ENCODE results near the gene ITGA1.
"Not testable (repeated sequence)": the region's sequence is repeated elsewhere in the genome, so short reads cannot be mapped to it uniquely, and the experiment has no call there.

ITGA1 gene

DNA sequence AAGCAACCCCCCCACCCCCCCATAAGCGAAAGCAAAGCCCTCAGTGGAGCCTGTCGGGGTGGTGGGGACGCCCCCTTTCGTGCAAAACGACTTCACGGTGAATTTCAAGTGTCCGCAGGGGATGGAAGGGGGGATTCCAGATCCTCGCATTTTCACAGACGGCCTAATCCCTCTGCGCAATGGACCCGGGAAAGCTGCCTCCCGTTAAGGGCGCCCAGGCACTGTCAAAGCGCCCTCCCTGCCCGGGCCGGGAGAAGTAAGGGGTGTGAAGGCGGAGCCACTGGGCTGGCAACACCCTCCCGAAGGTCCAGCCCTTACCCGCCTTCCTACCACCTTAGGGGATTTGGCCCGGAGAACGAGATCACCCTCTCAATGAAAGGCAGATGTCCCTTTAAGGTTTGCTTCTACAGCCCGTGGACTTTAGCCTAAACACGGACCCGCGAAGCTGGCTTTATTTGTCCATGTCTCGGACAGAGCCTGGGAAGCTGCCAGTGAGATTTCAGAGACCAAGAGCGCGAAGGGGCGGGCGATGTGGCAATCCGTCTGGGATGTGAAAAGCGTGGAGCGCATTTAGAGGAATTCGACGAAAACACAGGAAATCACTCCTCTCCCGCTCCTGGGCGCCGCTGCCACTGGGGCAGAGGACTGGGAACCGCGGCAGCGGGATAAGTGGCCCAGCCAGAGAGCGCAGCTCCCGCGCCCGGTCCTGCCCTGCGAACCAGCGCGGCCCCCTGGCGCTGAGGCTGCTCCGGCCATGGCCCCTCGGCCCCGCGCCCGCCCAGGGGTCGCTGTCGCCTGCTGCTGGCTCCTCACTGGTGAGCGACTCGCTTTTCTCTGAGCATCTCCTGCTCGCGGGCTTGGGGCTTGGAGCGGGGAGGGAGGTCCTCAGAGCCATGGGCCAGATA is at the start of gene ITGA1, which contains the start of gene PELO:
ITGA1 (plus strand) TSS at position 317 of the 905 bp plus-strand sequence; CDS start at position 755, 438 bp downstream.
PELO (plus strand) TSS at position 317 of the 905 bp plus-strand sequence. CDS start 12,479 bp downstream, outside the sequence.
- peak; percentile 27 for DNase-seq (ENCODE audit: low spot score)

DNA sequence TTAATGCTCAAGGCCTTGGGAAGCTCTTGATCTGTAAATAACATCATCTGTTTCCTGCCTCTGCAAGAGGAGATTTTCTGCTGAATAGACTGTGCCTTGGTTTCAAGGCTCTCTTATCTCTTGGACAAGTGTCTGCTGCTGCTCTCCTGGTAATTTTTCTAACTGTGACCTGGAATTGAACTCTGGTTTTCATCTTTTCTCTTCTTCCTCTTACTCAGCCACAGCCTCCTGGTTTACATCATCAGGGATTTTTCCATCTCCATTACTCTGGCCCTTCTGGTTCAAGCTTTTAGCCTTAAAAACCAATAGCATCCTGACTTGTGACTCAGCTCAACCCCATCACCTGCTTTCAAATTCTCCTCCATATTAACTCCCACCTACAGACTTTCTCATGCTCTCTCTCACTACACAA is 49.6 kb upstream of the ITGA1 start:
- no peak for DNase-seq (ENCODE audit: low spot score)

DNA sequence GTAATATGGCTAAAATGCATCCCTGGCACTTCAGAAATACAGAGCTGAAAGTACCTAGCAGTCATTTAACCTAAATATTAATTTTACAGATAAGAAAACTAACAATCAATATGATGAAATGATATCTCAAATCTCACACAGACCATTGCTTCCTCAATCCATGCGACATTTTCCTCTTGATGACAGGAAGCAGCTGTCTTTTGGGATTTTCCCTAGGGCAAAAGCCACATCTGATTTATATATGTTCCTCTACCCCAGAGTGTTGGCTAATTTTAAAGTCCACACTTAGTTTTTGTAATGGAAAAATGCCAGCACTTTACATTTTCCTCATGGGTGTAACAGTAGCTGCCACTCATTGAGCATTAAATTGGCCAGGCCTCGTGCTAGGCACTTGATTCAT is 47.7 kb upstream of the ITGA1 start:
- DNase-seq (ENCODE audit: low spot score): no peak

DNA sequence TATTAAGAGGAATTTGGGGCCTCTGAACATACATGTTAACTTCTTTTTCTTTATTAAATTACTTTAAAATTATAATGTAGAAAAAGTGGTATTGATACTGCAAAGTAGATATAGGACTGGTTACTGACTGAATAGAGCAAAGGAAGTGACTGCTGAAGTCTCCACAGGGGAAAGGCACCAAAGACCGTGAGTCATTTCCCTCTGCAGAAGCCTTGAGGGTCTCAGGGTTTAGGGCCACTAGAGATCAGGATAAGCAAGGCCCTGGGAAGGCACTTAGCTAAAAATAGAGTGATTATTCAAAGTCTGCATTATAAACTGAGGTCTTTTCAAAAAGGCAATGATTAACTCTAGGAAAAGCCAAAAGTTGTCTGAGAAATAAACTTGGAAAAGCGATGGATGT is 44.7 kb upstream of the ITGA1 start:
- no peak for DNase-seq (ENCODE audit: low spot score)

DNA sequence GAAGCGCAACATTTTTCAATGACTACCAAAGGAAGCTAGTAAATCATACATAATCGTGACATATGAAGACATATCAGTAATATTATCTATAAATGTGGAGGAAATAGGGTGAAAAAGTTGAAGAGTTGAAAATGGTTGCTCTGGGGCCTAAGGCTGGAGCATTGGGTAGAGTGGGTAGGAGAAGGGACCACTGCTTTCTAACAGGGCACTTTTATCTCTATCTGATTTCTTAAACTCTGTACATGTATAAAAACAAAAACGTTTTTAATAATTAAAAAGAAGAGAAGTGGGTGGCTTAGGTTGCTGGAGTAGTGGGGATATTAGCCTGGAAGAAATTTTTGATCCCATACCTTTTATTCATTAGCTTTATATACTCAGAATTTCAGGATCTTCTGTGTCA is 44.2 kb upstream of the ITGA1 start:
- no peak for DNase-seq (ENCODE audit: low spot score)

DNA sequence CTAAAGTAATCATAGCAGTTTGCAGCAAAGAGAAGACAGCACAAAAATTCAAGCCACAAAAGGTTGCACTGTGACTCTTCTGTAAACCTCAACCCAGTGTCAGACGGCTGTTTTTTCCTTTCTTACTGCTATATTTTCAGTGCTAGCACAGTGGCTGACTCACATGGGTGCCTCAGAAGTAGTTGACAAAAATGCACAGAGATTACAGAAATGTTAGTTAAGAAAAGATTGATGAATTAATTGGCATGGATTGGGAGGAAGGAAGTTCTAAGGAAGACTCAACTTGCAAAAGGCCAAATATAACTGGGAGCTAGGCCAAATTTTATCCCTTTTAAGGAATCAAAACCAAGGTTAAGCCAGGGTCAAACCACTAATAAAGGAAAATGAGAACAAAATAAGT is 43.7 kb upstream of the ITGA1 start:
- peak; percentile 3 for DNase-seq (ENCODE audit: low spot score)

DNA sequence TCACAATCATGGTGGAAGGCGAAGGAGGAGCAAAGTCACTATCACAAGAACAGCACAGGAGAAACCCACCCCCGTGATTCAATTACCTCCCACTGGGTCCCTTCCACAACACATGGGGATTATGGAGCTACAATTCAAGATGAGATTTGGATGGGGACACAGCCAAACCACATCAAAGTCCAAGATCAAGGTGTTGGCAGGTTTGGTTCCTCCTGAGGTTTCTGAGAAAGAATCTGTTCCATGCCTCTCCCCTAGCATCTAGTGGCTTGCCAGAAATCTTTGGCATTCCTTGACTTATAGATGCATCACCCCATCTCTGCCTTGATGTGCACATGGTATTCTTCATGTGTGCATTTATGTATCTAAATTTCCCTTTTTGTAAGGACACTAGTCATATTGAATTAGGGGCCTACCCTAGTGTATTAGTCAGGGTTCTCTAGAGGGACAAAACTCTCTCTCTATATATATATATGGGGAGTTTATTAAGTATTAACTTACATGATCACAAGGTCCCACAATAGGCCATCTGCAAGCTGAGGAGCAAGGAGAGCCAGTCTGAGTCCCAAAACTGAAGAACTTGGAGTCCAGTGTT is 42.8 kb upstream of the ITGA1 start:
- not testable (repeated sequence) for DNase-seq (ENCODE audit: low spot score)

DNA sequence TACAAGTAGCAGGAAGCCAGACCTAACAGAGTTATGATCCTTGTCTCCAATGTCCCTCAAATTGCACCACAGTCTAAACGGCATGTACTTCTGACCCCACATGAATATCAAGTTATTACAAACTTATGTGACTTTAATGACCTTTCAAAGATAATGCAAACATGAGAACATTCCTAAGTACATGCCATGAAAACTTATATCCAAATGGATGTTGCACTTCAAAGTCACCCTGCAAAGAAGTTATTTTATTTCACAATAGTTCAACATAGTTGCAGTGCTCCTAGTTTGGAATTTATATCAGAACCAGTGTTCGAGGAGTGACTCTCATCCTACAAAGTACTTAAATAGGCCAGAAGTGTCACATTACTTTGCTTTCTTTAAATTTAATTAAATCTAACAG is 41.2 kb upstream of the ITGA1 start:
- no peak for DNase-seq (ENCODE audit: low spot score)

DNA sequence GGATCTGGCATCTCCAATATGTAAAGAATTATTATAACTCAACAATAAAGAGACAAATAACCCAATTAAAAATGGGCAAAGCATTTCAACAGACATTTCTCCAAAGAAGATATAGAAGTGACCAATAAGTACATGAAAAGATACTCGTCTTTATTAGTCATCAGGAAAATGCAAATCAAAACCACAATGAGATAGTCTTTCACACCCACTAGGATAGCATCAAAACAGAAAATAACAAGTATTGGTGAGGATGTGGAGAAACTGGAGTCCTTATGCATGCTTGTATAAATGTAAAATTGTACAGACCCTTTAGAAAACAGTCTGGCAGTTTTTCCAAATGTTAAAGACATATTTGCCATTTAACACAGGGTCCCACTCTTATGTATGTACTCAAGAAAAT is 39.1 kb upstream of the ITGA1 start:
- DNase-seq (ENCODE audit: low spot score): no peak

DNA sequence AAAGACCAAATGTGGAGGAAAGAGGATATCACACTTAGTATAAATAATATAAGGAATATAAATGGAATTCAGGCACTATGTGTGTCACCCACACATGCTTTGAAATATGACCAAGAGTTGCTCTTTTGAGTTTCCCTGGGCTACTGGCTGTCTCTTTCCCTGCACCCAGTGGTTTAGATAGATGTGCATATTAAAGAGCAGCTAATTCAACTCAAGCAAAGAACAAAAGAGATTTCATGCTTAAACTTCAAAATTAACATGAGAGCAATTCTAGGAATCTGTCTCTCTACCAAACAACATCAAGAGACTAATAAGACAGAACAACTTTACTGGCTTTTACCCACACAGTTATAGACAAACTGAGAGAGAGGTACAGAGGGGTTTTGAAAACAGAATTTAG is 38.0 kb upstream of the ITGA1 start:
- DNase-seq (ENCODE audit: low spot score): no peak

DNA sequence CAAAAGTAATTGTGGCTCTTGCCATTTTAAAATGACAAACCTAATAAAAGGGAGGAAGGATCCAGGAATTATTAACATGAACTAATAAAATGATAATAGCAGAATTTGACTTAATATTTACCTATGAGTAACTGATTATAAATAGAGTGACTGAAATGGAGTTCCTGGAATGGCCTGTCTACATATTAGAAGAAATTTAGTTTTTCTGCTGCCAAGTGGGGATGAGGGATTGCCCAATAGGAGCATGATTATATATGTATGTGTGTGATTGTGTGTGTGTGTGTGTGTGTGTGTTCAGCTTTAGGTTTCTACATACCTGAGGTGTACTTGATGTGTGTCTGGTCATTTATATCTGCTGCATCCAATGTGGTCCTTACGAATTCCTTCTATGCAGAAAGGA is 36.6 kb upstream of the ITGA1 start:
- no peak for DNase-seq (ENCODE audit: low spot score)

DNA sequence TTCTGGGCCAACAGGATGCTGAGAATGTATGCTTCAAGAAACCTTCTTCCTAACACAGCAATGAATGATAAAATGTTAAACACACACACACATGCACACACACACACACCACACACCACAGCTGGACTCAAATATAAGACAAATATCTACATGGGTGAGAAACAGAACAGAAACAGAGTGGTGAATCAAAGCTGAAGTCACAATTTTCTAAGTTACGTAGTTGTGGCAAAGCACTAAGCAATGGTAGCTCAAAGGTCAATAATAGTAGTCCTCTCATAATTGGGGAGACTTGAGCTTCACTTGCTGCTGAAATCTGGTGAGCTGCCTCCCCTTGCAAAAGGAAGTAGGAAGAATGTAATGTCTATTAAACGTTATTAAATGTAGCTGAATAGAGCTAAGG is 33.7 kb upstream of the ITGA1 start:
- DNase-seq (ENCODE audit: low spot score): no peak

DNA sequence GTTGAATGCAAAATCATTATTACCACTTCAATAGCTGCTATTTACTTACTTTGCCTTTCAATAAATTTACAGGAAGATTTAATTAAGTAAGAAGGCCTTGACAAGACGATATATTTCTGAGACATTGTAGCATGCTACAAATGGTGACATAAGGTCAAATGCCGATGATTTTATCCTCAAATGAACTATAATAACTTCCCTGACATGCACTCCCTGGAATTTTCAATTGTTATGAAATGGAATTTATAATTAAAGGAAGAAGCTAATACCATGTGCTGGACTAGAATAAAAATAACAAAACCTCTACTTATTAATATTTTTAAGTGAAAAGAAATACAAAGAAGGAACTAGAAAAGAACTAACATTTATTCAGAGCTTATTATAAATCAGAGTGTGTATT is 30.2 kb upstream of the ITGA1 start:
- DNase-seq (ENCODE audit: low spot score): no peak

DNA sequence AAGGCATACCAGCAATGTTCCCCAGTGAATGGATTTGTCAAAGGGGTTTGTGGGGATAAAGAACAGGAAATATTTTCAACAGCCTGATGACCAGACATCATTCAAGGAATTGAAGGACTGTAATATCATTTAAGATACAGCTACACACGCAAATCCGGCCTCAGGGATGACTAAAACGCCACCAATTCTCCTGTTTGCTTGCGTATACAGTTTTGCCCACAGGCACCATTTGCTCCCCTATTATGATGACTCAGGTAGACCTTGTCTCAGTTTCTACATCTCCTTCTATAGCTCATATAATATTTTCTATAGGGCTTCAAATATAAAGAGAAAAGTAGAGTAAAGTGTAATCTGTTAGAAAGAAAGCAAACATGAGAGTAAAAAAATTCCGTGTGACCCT is 29.7 kb upstream of the ITGA1 start:
- no peak for DNase-seq (ENCODE audit: low spot score)

DNA sequence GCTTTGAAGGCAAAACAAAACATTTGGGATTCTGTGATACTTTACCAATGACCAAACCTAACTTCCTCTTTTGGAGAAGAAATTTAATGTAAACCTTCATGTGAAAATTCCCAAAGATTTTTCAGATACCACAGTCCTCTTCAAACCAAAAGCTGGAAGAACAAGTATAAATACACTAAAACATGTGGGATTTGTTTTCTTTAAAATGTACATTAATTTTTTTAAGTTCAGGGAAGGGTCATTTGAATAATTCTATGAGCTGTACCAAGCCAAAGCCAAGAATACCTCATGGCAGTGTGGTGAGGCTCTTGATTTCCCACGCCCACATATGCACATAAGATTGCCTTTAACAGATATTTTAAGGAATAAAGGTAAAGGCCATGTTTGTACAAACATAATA is 28.4 kb upstream of the ITGA1 start:
- no peak for DNase-seq (ENCODE audit: low spot score)

DNA sequence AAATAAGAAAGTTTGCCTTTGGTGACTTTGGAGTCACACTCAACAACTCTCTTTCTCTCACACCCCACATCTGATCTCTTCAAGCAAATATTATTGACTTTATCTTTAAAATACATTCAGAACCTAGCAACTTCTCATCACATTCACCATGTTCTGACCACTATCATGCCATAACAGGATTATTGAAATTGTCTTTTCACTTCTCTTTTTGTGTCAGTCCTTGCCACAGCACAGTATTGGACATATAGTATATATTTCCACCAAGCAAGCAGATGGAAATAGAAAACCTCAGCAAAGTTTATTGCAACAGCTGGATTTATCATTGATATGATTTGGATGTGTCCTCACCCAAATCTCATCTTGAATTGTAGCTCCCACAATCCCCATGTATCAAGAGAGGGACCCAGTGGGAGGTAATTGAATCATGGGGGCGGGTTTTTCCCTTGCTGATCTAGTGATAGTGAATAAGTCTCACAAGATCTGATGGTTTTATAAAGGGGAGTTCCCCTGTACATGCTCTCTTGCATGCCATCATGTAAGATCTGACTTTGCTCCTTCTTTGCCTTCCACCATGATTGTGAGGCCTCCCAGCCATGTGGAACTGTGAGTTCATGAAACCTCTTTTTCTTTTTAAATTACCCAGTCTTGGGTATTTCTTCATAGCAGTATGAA is 26.9 kb upstream of the ITGA1 start:
- no peak for DNase-seq (ENCODE audit: low spot score)

DNA sequence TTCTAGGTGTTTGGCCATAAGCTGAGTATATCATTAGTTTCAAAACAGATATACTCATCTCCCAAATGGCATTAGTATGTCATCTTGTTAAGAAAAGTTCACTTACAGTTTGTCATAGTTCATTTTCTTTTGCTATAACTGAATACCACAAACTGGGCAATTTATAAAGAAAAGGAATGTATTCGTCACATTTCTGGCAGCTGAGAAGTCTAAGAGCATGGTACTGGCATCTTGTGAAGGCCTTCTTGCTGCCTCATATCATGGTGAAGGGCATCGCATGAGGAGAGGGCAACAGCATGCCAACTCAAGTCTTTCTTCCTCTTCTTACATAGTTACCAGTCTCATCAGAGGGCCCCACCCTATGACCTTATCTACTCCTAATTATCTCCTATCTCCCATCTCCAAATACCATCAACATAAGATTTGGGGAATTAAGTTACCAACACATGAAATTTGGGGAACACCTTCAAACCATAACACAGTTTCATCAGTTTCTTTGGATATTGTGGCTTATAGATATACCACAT is 20.4 kb upstream of the ITGA1 start:
- DNase-seq (ENCODE audit: low spot score): no peak

DNA sequence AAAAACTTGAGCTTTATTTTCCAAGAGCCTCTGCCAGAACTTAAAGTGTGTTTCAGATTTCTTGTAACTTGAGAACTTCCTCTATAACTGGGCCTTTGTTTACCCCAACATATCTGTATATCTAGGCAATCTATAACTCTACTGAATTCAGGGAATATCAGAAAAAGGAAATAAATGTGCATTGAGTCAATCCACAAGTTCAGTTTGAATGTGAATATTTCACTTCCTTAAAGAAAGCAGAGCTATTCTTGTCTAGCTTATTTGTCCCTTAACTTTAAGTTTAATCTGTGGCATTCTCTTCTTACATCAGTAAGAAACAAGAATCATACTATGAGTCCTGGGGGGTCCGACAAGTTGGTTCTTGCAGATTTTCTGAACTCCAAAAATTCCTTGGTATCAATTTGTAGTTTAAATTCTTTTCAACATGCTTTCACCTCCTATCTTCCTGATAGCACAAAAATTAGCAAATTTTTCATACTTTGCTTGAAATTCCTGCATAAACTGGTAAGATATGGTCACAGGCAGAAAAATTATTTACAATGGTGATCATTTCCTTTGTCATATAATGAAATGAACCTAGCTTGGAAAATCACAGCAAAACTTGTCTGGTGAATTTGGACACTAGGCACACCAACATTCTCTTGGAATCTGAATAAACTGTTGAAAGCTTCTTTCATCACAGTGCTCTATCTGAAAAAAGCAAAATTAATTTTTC is 19.8 kb upstream of the ITGA1 start:
- DNase-seq (ENCODE audit: low spot score): no peak

DNA sequence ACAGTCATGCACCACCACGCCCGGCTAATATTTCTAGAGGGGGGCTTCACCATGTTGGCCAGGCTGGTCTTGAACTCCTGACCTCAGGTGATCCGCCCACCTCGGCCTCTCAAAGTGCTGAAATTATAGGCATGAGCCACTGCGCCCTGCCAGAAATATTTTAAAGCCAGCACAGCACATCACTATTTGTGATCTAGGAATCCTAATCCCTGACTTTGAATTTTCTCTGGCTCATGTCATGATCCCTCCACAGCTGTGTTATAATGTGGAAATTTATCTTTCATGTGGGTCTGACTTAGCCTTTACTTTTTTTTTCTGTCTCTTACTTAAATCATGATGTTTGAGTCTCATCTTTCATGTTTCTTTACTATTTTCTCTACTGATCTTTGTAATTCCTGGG is 18.7 kb upstream of the ITGA1 start:
- DNase-seq (ENCODE audit: low spot score): no peak

DNA sequence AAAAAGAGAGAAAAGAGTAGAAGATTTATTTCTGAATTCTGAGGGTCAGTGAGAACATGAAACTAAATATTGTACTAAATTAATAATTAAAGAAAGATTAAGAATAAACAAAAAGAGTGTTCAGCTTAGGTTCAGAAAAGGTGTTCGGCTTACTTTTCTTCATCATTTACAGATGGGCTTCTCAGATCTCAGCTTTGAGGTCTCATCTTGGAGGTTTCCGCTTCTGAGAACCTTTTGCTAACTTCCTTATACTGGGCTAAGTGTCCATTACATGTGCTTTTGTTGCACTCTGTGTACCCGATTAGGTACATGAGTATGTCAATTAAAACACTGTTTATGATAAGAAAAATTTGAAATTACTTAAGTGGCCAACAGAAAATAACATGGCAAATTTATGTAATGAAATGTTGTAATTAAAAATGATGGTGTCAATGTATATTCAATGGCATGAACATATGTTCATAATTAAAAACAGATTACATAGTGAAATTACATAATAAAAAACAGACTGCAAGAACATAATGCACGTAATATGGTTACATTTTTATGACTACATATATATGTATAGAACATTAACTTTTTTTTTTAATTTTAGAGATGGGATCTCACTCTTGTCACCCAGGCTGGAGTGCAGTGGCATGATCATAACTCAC is 17.3 kb upstream of the ITGA1 start:
- DNase-seq (ENCODE audit: low spot score): no peak

DNA sequence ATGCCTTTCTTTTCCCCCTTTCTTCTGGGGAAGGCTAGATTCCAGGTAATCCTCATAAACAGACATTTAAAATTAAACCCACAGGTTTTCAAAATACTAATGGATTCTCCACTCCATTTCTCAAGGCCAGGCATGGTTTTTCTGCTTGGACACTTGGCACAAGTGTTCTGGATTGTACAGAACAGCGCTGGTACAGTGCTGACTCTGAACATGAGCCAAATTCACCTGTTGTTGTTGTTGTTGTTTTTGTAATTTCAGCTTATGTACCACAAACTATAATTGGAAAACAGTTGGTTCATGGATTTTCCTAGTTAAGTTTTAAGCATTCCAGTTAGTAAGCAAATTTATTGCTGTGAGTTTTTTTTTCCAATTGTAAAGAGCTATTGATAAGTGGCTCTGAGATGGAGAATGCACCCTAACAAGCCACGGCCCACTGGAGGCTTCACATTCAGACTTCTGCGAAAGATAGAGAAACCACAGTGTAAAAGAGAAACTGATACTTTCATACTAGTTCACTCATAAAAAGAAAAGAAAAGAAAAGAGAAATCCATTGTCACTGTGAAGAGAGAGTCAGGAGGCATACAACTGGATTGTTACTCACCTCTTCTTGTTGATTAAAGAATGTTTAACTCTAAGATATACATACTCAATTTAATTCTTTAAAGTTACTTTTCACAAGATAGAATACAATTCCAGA is 16.2 kb upstream of the ITGA1 start:
- DNase-seq (ENCODE audit: low spot score): no peak

All from COLO829 (cell line).